ENCODE measurements around the gene CIC. TPM values are rescaled to one million over a fixed set of nuclear protein-coding genes. Genes with fewer than 3 reads are reported as not detected.

The CIC gene
- total and polyA plus RNA-seq, 9 of the 15 experiments (the other 6 are each of a cell fraction or from before 2014, with no cell fraction given), result 0.07 to 44.7 (median 8.6) TPM

- no peaks in the 10 kb centered on the region for H3K9me3 ChIP-seq (replicated peaks; ENCODE audit: control insufficient read depth, insufficient read depth, low read depth, low read length)
- ATAC-seq, result no peak
- ChIA-PET POLR2A (interaction anchor here (0.6 to 3.6 kb wide), 9 partner anchors 8 to 139 kb away, joined by 3 to 16 read pairs (median 4); partner anchors contain the start of gene CIC), CTCF (ENCODE audit: low intra/inter-chr PET ratio) (interaction anchor here (2.4 kb wide), 1 partner anchor 33 kb away, joined by 24 read pairs; no protein-coding TSS in a partner anchor)
- peak overlapping the region; percentile 69; the same call in 1 of the 3 replicates for H3K27ac ChIP-seq (ENCODE audit: extremely low read depth, low read depth, low read length)
- intact Hi-C loops (cut with micrococcal nuclease) (loop anchor here (1.0 kb wide), 1 partner anchor 32 kb away; no protein-coding TSS in a partner anchor), in situ Hi-C loops (cut with MboI) (no loop called here)
- peaks cover 34 to 63% of the 10 kb centered on the region in 2 experiments for H3K4me1 ChIP-seq (replicated peaks in 1 of 2; ENCODE audit: control insufficient read depth in 2 of 2, insufficient read depth in 2 of 2, low read length in 2 of 2)
- TF ChIP-seq ZNF551 (CRISPR knock-in tag; IDR thresholded peaks at IDR 0.05), result no peak
- TF ChIP-seq ZNF583 (CRISPR knock-in tag; IDR thresholded peaks at IDR 0.05), result no peak
- no peak for TF ChIP-seq GTF2F1 (IDR thresholded peaks at IDR 0.05; ENCODE audit: low read depth, low read length)
- TF ChIP-seq, protein P1, sequence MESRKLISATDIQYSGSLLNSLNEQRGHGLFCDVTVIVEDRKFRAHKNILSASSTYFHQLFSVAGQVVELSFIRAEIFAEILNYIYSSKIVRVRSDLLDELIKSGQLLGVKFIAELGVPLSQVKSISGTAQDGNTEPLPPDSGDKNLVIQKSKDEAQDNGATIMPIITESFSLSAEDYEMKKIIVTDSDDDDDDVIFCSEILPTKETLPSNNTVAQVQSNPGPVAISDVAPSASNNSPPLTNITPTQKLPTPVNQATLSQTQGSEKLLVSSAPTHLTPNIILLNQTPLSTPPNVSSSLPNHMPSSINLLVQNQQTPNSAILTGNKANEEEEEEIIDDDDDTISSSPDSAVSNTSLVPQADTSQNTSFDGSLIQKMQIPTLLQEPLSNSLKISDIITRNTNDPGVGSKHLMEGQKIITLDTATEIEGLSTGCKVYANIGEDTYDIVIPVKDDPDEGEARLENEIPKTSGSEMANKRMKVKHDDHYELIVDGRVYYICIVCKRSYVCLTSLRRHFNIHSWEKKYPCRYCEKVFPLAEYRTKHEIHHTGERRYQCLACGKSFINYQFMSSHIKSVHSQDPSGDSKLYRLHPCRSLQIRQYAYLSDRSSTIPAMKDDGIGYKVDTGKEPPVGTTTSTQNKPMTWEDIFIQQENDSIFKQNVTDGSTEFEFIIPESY (CRISPR knock-in tag; IDR thresholded peaks at IDR 0.05), result no peak
- no peak for TF ChIP-seq PHB (CRISPR knock-in tag; IDR thresholded peaks at IDR 0.05)
- TF ChIP-seq POLR3G (IDR thresholded peaks at IDR 0.05; ENCODE audit: extremely low read depth, insufficient read length, insufficient replicate concordance), result no peak
- TF ChIP-seq PCBP1 (IDR thresholded peaks at IDR 0.05; ENCODE audit: low read depth, low read length, poor library complexity, severe bottlenecking), result no peak
- no peak for TF ChIP-seq MCM7 (IDR thresholded peaks at IDR 0.05)
- TF ChIP-seq PYGO2 (tag; IDR thresholded peaks at IDR 0.05), result no peak
- TF ChIP-seq GABPA (tag; conservative IDR thresholded peaks at IDR 0.05; ENCODE audit: low read depth), result no peak
- no peak for TF ChIP-seq FIP1L1 (IDR thresholded peaks at IDR 0.05; ENCODE audit: low read depth, low read length, poor library complexity, severe bottlenecking)
- no peak for TF ChIP-seq KLF13 (tag; IDR thresholded peaks at IDR 0.05; ENCODE audit: borderline replicate concordance, low read depth)
- no peaks in the 10 kb centered on the region for H3K9me1 ChIP-seq (ENCODE audit: control insufficient read depth, insufficient read depth, low read length)
- no peak for FAIRE-seq
- no peak for DNase-seq (ENCODE audit: extremely low read depth in 1 of 4, low spot score in 3 of 4)
- H3K9ac ChIP-seq (ENCODE audit: insufficient read depth in 1 of 2, low read depth in 2 of 2, low read length in 2 of 2), result peak overlapping the region in 1 of 2 experiments; percentile 90; a peak in 2 of 4 replicates
- H3K4me3 ChIP-seq, result no peak overlapping the region
- BruUV-seq (replicated peaks), result no TSS peak
- no peak overlapping the region for H2AFZ ChIP-seq (ENCODE audit: low read depth, low read length)
- H3K27me3 ChIP-seq (ENCODE audit: control insufficient read depth in 2 of 2, insufficient read depth in 2 of 2, low read length in 2 of 2), result no peaks in the 10 kb centered on the region; a peak in 1 of 5 replicates
- H3K36me3 ChIP-seq (ENCODE audit: control insufficient read depth, insufficient read depth, low read length), result peaks cover 33% of the 10 kb centered on the region
- peaks cover 55% of the 10 kb centered on the region for H3K79me2 ChIP-seq (ENCODE audit: control insufficient read depth, insufficient read depth, low read length)
- H3K4me2 ChIP-seq (ENCODE audit: insufficient read depth, low read length), result no peak overlapping the region
- no peaks in the 10 kb centered on the region for H4K20me1 ChIP-seq (replicated peaks; ENCODE audit: control insufficient read depth, insufficient read depth, low read length)
- 80% methylated on average over 5 of the region's 5 CpGs for WGBS (ENCODE audit: insufficient coverage, low coverage, missing lambda C conversion rate)
Measured at GRCh38 chr19:42278452-42279154, 9.6 kb downstream of the CIC start.
